ENCODE measurements around the gene ZC3H10. TPM values are rescaled to one million over a fixed set of nuclear protein-coding genes. Genes with fewer than 3 reads are reported as not detected.

ZC3H10 gene
- total RNA-seq, 1 experiment from 2014 or later = 8.7 TPM

DNA sequence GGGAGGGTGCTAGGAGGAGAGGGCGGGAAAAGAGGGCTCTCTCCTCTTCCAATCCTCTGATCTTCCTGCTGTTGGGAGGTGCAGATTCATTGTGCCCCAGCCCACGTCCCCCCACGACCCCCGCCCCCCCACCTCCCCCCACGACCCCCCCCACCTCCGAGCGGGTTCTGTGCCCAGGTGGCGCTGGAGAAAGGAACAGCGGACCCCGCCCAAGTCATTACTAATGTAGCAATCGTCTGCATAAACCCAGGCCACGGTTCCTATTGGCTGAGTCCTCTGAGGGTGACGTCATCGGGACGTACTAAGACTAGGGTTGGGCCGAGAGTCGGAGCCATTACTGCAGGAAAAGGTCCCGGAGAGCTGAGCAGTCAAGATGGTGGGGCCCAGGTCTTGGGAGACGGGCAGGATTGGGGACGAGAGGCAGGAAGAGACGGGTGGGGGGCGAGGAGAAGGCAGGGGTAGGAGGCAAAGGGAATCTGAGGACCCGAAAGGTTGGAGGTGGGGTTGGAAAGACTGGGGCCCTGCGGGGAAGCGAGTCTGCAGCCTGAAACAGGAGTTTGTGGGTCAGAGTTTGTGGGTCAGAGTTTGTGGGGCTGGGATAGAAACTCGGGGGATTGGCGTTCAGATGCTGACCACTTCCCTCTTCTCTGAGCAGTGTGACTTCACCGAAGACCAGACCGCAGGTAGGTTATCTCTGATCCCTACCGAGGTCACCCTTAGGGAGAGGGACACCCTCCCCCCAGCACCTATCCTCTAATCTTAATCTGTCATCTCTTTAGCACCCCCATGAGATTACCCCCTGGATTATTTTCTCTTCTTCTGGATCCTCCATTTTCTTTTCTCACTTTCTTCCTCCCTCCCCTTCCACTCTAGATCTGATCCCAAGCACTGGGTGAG, 40.2 kb downstream of the ZC3H10 start, which contains the start of gene MYL6:
TSS of gene MYL6 (plus strand) at position 331 of the 897 bp plus-strand sequence. CDS start at position 374, 43 bp downstream.
- ATAC-seq (peak; percentile 81), DNase-seq (ENCODE audit: low read depth, low spot score) (peak; percentile 97)
- no TSS peak for BruUV-seq (replicated peaks)
- Histone ChIP-seq H3K9me3 (ENCODE audit: control insufficient read depth in 1 of 2, insufficient read depth in 1 of 2, low read depth in 1 of 2, low read length in 2 of 2) (no peaks in the 10 kb centered on the region), H4K20me1 (ENCODE audit: insufficient read depth) (no peaks in the 10 kb centered on the region), H3K4me3 (replicated peaks in 1 of 2; ENCODE audit: low read depth in 1 of 2, low read length in 2 of 2) (peak within 1 kb of the TSS; percentile 78 to 96), H3K4me2 (ENCODE audit: low read length) (peak within 1 kb of the TSS; percentile 96), H3K79me2 (ENCODE audit: insufficient read depth, low read length) (peaks cover 43% of the 10 kb centered on the region), H3K9ac (ENCODE audit: low read length) (peak within 1 kb of the TSS; percentile 99), H3K27me3 (ENCODE audit: insufficient read depth, low read length) (no peaks in the 10 kb centered on the region), H3K36me3 (ENCODE audit: control insufficient read depth in 1 of 2, insufficient read depth in 2 of 2, low read length in 2 of 2) (peaks cover 32 to 40% of the 10 kb centered on the region in 2 experiments; a peak in 3 of 4 replicates), H2AFZ (ENCODE audit: low read depth, low read length, poor library complexity, severe bottlenecking) (no peak within 1 kb of the TSS), H3K4me1 (ENCODE audit: control insufficient read depth in 1 of 2, insufficient read depth in 2 of 2, low read length in 2 of 2) (peaks cover 14 to 27% of the 10 kb centered on the region in 2 experiments), H3K9me2 (ENCODE audit: insufficient read depth) (no peaks in the 10 kb centered on the region), H3K27ac (ENCODE audit: low read depth, low read length) (peak within 1 kb of the TSS; percentile 94)
- peak; percentile 100 for TF ChIP-seq POLR2AphosphoS5 (IDR thresholded peaks at IDR 0.05; ENCODE audit: low read depth, low read length)
- TF ChIP-seq, protein P1, sequence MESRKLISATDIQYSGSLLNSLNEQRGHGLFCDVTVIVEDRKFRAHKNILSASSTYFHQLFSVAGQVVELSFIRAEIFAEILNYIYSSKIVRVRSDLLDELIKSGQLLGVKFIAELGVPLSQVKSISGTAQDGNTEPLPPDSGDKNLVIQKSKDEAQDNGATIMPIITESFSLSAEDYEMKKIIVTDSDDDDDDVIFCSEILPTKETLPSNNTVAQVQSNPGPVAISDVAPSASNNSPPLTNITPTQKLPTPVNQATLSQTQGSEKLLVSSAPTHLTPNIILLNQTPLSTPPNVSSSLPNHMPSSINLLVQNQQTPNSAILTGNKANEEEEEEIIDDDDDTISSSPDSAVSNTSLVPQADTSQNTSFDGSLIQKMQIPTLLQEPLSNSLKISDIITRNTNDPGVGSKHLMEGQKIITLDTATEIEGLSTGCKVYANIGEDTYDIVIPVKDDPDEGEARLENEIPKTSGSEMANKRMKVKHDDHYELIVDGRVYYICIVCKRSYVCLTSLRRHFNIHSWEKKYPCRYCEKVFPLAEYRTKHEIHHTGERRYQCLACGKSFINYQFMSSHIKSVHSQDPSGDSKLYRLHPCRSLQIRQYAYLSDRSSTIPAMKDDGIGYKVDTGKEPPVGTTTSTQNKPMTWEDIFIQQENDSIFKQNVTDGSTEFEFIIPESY (IDR thresholded peaks at IDR 0.05; ENCODE audit: extremely low read depth, insufficient replicate concordance, low read length) = no peak
- TF ChIP-seq POLR2A (IDR thresholded peaks at IDR 0.05; ENCODE audit: borderline replicate concordance, extremely low read depth, insufficient read depth, insufficient read length) = peak; percentile 98
- TF ChIP-seq ZFX (IDR thresholded peaks at IDR 0.05) = no peak; the same call in 1 of the 2 replicates
- TF ChIP-seq SP1 (IDR thresholded peaks at IDR 0.05; ENCODE audit: low read depth) = no peak
- TF ChIP-seq YY1 (IDR thresholded peaks at IDR 0.05; ENCODE audit: extremely low read depth, insufficient replicate concordance, low read depth, low read length) = peak; percentile 94
- no peak for TF ChIP-seq SIN3A (IDR thresholded peaks at IDR 0.05; ENCODE audit: low read depth)
- ChIA-PET CTCF (interaction anchor here (0.6 to 1.4 kb wide), 4 partner anchors 31 to 162 kb away, joined by 3 to 5 read pairs (median 4); partner anchors contain the start of genes ESYT1, SMARCC2 and ZC3H10), POLR2A (interaction anchor here (1.2 to 1.8 kb wide), 3 partner anchors 30 to 416 kb away, joined by 3 to 7 read pairs (median 5); partner anchors contain the start of genes ESYT1 and ZC3H10), RAD21 (ENCODE audit: low non-redundant PET in 1 of 2, low total read pairs in 2 of 2, uncharacterized antibody in 2 of 2, unreplicated experiment in 2 of 2) (interaction anchor here (0.6 kb wide), 2 partner anchors 32 to 64 kb away, joined by 3 to 6 read pairs; partner anchors contain the start of gene RNF41 (in 1 of the 2))
- intact Hi-C loops (cut with micrococcal nuclease) = loop anchor here (2.0 kb wide), 1 partner anchor 39 kb away; the partner anchor contains the start of gene ZC3H10
